Measurements from ENCODE around the gene SINHCAF.

SINHCAF gene

DNA sequence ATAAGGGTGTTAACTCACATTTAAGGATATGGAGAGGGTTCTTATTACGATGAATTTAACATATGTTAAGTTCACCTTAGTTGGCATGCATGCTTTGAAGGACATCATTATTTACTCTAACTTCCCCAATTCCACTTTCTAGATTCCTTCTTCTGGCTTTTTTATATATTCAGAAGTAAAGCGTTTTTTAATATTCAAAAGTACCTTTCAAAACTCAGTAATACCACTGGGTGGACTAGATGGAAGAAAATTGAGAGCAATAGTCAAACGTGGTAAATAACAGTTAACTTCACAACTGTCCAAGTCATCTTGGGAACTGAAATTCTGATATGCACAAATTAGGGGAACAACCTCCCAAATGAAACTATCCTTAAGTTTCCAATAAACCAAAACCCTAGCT lies 9.1 kb downstream of the SINHCAF start:
- in situ Hi-C loops (cut with HindIII; ENCODE audit: low sequenced_read_pairs), result no loop called here
- no peak for DNase-seq (ENCODE audit: low read depth)
- H3K4me3 ChIP-seq (ENCODE audit: low read depth, low read length), result no peak overlapping the region
- TF ChIP-seq CTCF (IDR thresholded peaks at IDR 0.05; ENCODE audit: low read depth, low read length, missing control alignments), result no peak

- H3K4me3 ChIP-seq (ENCODE audit: low read depth, low read length), result no peak overlapping the region
- in situ Hi-C loops (cut with HindIII; ENCODE audit: low sequenced_read_pairs), result no loop called here
- no peak for DNase-seq (ENCODE audit: low read depth)
- no peak for TF ChIP-seq CTCF (IDR thresholded peaks at IDR 0.05; ENCODE audit: low read depth, low read length, missing control alignments)
Observed at GRCh38 chr12:31315784-31316465, 10.0 kb downstream of the SINHCAF start.

- no peak for DNase-seq (ENCODE audit: low read depth)
- no peak for TF ChIP-seq CTCF (IDR thresholded peaks at IDR 0.05; ENCODE audit: low read depth, low read length, missing control alignments)
- H3K4me3 ChIP-seq (ENCODE audit: low read depth, low read length), result no peak overlapping the region
- in situ Hi-C loops (cut with HindIII; ENCODE audit: low sequenced_read_pairs), result no loop called here
Observed at GRCh38 chr12:31315044-31315715, 10.8 kb downstream of the SINHCAF start.

- TF ChIP-seq CTCF (IDR thresholded peaks at IDR 0.05; ENCODE audit: low read depth, low read length, missing control alignments), result no peak
- no peak for DNase-seq (ENCODE audit: low read depth)
- H3K4me3 ChIP-seq (ENCODE audit: low read depth, low read length), result no peak overlapping the region
- in situ Hi-C loops (cut with HindIII; ENCODE audit: low sequenced_read_pairs), result no loop called here
Observed at GRCh38 chr12:31312431-31312830, 13.5 kb downstream of the SINHCAF start.

DNA sequence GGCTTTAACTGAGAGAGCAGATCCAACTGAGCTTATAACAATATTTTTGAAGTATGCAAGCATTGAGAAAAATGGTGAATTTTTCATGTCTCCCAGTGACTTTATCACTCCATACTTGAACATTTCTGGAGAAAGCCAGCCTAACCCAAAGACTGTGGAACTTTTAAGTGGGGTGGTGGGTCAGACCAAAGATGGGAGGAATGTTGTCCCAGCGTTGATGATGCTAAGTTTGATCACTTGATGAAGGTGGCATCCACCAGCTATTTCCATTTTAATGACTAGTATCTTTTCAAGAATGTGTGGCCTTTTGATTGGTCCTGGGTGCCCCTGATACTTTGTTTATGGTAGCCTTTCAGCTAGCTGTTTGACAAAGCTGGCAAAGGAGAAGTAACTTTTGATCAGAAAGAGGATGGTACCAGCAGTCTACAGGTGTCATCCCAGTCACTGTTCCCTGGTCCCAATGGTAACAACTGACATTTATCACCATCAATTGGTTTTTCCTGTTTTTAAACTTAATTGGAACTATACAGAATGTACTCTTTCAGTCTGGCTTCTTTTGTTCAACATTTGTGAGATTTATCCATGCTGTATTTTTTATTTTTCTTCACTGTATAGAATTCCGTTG lies 14.2 kb downstream of the SINHCAF start:
- H3K4me3 ChIP-seq (ENCODE audit: low read depth, low read length), result no peak overlapping the region
- no peak for TF ChIP-seq CTCF (IDR thresholded peaks at IDR 0.05; ENCODE audit: low read depth, low read length, missing control alignments)
- no peak for DNase-seq (ENCODE audit: low read depth)
- in situ Hi-C loops (cut with HindIII; ENCODE audit: low sequenced_read_pairs), result no loop called here

DNA sequence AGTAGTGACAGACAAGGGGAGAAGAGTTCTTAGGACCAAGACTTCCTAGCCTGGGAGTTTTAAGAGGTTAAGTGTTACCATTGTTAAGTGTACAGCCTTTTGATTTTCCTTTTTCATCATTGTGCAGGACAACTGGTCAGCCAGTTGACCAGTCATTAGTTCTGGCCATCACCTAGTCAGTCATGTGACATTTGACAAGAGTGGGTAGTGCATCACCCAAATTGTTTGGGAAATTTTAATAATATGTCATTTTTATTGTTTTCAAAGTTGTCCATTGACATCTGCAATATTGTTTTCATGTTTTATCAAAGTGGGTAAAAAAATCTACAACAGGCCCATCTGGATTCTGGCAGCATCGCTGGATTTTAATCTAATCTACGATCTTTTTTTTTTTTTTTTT lies 15.5 kb downstream of the SINHCAF start:
- DNase-seq (ENCODE audit: low read depth), result no peak
- H3K4me3 ChIP-seq (ENCODE audit: low read depth, low read length), result no peak overlapping the region
- in situ Hi-C loops (cut with HindIII; ENCODE audit: low sequenced_read_pairs), result no loop called here
- TF ChIP-seq CTCF (IDR thresholded peaks at IDR 0.05; ENCODE audit: low read depth, low read length, missing control alignments), result no peak

Measured in astrocyte of the cerebellum (primary cell).